ENCODE results near the gene UGT1A8.
"Not testable (repeated sequence)": the region's sequence is repeated elsewhere in the genome, so short reads cannot be mapped to it uniquely, and the experiment has no call there.

UGT1A8 gene

DNA sequence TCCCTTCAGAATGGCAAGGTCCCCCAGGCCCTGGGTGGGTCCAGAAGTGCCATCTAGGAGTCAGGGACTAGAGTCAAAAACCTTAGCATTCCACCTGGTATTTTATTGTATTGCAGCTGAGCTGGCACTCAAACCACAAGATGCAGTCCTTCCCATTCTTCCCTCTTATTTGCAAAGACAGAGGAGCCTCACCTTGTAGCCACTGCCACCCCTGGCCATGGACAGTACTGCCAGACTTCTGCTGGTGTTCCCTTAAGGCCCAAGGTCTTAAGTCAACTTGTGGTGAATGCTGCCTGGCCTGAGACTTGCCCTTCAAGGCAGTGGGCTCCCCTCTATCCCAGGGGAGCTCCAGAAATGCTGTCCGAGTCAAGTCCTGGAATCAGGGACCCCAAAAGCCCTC, 25.7 kb downstream of the UGT1A8 start:
- no peak for DNase-seq

DNA sequence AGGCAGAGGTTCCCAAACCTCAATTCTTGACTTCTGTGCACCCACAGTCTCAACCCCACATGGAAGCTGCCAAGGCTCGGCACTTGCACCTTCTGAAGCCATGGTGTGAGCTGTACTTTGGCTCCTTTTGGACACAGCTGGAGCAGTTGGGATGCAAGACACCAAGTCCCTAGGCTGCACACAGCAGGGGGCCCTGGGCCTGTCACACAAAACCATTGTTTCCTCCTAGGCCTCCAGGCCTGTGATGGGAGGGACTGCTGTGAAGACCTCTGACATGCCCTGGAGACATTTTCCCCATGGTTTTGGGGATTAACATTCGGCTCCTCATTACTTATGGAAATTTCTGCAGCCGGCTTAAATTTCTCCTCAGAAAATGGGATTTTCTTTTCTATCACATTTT, 28.6 kb downstream of the UGT1A8 start:
- not testable (repeated sequence) for DNase-seq

DNA sequence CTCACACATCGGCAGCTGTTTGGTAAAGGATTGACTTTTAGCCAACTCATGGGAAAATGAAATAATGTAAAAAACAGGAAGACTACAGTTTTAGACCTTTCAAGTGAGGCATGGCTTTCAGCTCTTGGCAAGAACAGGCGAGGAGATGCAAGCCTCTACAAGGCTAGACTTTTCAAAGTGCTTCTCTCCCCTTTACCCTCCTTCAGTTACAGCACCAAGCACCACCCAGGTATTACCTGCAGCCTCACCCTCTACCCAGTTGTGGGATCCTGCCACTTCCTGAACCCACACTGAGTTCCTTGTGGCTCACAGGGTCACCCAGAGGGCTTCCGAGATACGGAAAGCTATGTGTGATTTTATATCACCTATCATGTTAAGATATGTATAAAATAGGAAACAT, 33.5 kb downstream of the UGT1A8 start:
- no peak for DNase-seq

DNA sequence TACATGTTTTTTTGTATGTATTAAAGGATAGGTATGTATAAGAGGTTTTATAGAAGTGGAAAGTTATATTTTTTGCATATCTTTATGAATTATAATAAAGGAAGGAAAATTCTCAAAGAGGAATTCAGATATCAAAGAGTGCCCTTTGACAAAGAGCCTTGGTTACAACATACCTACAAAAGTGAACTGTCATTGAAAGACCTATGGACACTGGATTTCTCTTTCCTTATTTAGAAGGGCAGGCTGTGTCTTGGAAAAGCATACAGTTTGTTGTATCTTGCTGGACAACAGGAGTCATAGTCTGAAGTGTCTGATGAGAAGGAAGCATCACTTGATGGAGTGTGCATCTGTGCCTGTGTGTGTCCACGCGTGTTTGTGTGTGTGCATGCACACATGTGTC, 34.0 kb downstream of the UGT1A8 start:
- DNase-seq, result no peak

DNA sequence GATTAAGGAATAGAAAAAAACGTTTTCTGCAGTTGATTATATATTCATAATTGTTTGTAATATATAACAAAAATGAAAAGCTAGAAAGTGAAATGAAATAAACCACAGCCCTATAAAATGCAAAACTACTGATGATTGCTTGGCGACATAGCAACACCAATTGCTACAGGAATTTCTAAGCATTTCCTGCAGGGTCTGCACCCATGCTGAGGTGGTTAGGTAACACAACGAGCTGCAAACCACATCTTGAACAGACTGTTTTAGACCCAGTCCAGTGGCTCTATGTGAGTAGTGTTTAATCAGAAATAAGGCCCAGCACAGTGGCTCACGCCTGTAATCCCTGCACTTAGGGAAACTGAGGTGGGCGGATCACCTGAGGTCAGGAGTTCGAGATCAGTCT, 37.1 kb downstream of the UGT1A8 start:
- no peak for DNase-seq

DNA sequence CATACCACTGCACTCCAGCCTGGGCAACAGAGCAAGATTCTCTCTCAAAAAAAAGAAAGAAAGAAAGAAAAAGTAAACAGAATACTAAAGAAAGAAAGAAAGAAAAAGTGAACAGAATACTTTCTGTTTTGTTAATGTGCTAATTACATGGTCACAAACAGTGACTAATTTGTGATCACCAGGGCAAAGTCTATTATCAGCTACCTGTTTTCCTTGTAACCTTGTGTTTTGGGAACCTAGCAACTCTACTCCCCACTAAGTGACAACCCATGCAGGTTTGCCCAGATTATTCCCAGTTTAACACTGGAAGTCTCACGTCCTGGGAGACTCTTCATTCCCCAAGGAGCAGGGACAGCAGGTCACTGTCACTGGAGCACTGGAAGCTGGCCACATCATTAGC, 37.6 kb downstream of the UGT1A8 start:
- no peak for DNase-seq

DNA sequence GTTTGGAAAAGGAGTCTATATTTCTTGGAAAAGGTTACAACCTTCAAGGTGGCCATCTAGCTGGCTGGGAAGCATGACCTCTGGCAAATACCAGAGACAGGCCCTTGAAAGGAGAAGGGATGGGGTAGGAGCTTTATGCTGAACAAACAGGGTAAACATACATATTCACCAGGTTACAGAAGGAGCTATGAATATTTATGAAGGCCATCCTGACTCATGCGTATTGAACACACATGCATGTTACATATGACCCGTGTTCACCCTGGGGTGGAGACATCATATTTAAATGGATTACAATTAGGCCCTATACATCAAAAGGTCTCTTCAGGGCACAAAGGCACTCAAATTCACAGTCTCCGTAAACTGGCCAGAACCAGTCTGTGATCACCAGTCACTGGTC, 38.5 kb downstream of the UGT1A8 start:
- DNase-seq, result not testable (repeated sequence)

DNA sequence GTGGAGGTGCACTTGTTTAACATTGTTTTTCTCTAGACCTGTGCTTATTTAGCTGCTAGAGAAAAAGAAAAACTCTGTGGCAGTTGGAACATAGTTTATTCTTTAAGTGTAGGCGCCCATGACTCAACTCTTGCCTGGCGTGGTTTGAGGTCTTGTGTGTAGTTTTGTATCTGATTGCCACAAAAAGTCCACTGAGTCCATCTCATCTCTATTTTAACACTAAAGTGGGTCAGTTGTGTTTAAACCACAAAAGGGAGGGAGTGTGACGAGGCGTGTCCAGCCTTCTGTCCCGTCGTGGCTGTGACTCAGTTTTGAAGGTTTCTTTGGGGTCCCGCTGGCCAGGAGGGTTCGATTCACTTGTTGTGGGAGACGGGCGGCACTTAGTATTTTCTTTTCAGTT, 39.0 kb downstream of the UGT1A8 start:
- DNase-seq, result no peak

DNA sequence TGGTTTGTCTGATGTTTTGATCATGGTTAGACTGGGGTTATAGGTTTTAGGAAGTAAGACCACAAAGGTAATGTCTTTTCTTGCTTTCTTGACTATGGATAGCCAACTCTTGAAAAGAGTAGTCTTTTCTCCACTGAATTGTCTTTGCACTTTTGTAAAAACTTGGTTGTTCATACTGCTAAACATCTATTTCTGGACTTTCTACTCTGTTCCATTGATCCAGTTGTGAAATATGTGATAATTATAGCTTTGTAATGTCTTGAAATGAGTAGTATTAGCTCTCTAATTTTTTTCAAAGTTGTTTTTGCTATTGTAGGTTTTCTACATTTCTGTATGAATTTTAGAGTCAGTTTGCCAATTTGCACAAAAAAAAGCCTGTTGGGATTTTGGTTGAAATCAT, 41.2 kb downstream of the UGT1A8 start:
- no peak for DNase-seq

DNA sequence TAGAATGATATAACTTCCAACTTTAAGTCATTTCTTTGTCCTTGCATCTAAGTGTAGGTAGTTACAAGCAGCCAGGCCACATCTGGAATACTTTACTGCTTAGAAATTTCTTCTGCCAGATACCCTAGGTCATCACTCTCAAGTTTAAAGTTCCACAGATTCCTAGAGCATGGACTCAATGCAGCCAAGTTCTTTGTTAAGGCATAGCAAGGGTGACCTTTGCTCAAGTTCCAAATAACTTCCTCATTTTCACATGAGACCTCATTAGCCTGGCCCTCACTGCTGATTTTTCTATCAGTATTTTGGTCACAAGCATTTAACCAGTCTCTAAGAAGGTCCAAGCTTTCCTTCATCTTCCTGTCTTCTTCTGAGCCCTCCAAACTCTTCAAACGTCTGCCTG, 46.5 kb downstream of the UGT1A8 start:
- no peak for DNase-seq

DNA sequence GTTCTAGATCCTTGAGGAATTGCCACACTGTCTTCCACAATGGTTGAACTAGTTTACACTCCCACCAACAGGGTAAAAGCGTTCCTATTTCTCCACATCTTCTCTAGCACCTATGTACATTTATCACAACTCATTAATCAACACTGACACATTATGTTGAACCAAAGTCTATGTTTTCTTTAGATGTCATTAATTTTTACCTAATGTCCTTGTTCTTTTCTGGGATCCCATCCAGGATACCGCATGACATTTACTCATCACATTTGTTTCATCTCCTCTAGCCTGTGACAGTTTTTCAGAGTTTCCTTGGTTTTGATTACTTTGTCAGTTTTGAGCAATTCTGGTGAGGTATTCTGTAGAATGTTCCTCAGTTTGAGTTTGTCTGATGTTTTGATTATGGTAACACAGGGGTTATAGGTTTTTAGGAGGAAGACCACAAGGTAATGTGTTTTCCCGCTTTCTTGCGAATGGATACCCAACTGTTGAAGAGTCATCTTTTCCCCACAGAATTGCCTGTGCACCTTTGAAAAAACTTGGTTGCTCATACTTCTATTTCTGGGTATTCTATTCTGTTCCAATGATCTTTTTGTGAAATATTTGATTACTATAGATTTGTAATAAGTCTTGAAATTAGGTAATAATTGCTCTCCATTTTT, 51.3 kb downstream of the UGT1A8 start:
- no peak for DNase-seq

DNA sequence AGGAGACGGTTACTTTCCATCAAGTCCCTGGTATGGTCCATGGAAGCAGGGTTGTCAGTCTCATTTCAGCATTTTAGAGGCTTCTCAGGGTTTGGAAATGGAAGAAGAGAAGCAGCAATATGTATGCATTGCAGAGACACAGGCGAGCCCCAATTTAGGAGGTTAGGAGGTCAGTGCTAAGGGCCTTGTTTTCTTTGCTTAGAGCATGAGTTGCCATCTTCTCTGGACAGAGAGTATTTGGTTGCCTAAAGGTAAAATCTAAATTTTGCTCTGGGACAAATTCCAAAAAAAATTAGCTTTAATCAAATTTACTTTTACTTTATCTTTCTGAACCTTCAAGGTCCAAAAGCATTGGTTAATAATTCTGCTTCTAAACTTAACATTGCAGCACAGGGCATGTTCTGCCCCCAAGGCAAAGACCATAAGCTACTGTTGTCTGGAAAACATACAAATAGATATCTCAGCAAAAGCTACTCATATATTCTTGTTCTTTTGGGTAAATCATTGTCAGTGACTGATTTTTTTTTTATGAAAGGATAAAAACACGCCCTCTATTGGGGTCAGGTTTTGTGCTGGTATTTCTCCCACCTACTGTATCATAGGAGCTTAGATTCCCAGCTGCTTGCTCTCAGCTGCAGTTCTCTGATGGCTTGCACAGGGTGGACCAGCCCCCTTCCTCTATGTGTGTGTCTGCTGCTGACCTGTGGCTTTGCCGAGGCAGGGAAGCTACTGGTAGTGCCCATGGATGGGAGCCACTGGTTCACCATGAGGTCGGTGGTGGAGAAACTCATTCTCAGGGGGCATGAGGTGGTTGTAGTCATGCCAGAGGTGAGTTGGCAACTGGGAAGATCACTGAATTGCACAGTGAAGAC, 54.1 kb downstream of the UGT1A8 start, which contains the start of gene UGT1A9:
Gene UGT1A9 (plus strand): TSS at position 609 of the 872 bp plus-strand sequence. CDS start 37 bp downstream, at position 646.
- DNase-seq, result no peak

DNA sequence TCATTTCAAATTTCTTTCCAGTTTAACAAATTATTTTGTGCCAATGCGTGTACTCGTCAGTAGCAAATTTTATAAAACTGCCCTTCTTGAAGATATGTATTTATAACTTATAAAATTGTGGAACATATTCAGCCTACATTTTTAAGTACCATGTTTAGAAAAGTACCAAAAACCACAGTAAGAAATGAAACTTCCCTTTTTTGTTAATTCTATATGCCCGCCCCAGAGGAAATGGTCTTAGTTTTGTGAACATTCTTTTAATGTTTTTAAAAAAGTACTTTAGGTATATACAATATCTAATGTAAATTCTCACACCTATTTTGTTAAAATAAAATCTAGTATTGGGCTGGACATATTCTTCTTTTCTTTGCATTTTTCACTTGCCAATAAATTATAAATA, 55.5 kb downstream of the UGT1A8 start:
- DNase-seq, result no peak

DNA sequence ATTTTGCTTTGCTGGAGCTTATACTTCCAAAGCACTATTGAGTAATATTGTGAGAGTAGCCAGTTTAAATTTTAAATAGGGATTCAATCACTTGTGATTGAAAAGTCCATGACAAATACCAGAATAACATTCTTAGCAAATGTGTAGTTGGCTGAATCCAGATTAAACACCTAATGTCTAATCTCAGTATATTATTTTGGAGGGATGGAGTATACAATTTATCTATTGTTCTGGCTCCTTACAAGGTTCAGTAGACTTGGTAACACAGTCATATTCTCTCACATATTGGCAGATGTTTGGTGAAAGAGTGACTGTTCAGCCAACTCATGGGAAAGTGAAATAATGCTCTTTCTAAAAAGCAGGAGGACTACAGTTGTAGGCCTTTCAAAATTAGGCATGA, 56.5 kb downstream of the UGT1A8 start:
- no peak for DNase-seq

DNA sequence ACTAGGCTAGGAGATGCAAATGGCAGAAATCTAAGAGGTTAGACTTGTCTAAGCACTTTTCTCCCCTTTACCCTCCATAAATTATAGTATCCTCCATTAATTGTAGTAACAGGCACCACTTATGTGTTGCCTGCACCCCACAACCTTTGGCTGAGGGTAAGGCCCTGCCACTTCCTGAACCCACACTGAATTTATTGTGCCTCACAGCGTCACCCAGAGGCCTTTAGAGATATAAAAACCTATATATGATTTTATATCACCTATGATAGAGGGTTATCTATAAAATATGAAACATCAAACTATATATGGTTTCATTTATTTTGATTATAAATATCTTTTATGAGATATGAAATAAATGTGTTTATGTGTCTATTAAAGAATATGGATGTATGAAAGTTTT, 56.9 kb downstream of the UGT1A8 start:
- no peak for DNase-seq

DNA sequence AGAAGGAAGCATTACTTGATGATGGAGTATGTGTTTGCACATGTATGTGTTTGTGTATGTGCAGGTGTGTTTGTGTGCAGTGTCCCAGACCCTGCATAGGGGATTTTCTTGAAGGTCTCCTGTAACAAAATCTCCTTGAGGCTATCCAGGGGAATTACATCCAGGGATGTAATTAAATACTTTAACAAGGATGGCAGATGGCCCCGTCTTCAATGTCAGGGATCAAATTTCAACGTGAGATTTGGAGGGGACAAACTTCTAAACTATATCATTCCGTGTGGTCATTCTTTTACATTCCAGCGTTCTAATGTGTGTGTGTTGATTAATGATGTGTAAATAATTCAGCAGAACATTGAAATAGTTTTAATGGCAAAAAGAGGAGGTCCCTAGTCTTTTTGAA, 57.6 kb downstream of the UGT1A8 start:
- DNase-seq, result no peak

DNA sequence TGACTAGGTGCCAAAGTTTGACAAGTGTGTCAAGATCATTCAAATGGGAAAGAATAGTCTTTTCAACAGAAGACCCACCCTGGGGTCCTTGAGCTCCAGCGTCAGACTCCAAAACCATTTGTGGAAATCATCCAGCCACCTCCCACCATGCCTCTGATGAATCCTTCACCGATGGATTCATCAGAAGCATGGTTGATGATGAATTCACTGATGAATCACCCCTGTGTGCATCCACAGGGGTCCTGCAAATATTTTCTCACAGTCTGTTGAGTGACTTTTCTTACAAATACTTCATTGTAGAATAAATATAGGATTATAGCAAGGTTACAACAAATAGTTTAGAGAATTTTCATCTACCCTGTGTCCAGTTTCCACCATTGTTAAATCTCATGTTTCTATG, 58.6 kb downstream of the UGT1A8 start:
- DNase-seq, result no peak

DNA sequence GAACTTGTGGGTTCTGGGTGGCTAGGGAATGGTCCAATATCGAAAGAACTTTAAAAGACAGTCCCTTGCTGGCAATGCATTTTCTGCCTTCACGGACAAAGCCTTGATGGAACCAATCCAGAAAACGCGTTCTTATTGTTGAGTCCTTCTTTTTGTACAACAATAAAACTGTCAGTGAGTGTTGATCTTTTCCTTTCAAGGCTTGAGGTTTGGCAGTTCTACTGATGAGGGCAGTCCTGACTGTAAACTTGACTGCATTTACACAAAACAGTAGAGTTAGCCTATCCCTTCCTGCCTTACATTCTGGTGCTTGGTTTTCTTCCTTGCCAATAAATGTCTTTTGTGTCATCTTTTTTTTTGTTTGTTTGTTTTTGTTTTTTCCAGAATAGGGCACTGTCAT, 61.8 kb downstream of the UGT1A8 start:
- no peak for DNase-seq

DNA sequence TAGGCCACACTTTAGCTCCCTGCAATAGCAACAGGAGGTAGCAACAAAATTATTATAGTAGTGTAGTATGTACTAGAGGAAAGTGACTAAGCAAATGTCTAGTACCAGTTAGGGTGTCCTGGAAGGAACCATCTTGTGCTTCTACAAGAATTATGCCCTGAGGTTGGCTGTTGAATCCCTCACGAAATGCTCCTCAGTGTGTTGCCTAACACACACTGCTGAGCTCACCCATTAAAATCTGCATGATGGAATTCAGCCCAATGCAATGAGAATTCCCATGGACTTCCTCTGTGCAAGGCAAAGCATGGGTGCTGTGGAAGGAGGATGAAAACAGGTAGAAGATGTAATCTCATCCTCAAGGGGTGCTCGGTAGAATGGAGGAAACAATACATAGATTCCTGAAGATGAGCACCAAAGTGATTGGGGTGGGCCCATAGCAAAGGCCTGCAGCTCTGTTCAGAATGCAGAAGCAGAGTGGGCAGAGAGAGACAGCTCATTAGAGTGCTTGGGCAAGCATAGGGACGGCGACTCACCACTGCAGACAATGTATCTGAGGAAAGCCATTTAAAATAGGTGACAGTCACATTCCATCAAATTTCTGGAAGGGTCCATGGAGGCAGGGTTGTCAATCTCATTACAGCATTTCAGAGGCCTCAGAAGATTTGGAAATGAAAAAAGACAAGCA, 63.1 kb downstream of the UGT1A8 start:
- DNase-seq, result no peak

DNA sequence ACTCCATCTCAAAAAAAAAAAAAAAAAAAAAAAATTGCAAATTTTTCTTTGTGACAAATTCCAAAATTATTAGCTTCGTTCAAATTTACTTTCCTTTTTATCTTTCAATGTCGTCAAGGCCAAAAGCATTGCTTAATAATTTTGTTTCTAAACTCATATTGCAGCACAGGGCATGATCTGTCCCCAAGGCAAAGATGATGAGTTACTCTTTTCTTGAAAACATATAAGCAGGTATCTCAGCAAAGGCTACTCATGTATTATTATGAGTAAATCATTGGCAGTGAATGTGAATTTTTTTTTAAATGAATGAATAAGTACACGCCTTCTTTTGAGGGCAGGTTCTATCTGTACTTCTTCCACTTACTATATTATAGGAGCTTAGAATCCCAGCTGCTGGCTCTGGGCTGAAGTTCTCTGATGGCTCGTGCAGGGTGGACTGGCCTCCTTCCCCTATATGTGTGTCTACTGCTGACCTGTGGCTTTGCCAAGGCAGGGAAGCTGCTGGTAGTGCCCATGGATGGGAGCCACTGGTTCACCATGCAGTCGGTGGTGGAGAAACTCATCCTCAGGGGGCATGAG, 64.2 kb downstream of the UGT1A8 start, which contains the start of gene UGT1A7:
Gene UGT1A7 (plus strand): TSS at position 381 of the 579 bp plus-strand sequence. CDS start 37 bp downstream, at position 418.
- DNase-seq, result no peak

DNA sequence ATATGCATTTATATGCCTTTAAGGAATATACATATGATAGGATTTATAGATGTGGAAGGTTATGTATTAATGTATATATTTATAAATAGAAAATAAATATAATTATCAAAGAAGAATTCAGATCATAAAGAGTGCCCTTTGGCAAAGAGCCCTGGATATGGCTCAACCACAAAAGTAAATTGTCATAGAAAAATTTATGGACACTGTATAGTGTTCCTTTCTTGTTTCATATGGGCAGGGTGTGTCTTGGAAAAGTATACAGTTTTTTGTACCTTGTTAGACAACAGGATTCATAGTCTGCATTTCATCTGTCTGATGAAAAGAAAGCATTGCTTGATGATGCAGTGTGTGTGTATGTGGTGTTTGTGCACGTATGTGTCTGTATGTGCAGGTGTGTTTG, 67.2 kb downstream of the UGT1A8 start:
- DNase-seq, result no peak

DNA sequence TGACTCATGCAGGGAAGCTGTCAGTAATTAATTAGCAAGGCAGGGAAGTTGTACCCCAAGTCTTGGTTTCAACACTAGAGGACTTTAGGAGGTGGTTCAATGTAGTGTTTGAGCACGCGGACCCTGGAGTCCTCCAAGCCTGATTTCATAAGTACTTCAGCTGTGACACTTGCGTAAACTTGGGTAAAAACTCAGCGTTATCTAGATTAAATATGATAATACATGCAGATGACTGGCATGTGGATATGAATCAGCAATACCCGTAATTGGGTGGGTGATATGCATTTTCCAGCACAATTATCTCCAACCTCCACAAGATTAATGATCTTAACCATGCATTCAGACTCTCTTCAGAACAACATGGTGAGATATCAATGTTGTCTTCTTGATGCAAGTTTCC, 69.5 kb downstream of the UGT1A8 start:
- DNase-seq, result no peak

DNA sequence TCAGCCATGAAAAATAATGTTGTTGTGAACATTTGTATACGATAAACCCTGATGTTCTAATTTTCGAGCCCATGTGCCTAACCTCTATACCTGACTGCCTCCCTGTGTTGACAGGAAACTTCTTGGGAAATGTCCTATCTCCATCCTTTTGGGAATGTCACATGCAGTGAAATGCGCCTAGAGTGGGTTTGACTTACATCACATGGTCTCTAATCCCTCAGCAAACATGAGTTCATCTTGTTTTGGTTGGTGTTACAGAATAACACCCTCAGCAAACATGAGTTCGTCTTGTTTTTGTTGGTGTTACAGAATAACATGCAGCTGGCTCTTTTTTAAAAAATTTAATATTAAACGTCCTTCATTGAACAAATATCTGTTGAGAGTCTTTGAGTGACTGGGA, 70.9 kb downstream of the UGT1A8 start:
- DNase-seq, result no peak

All from activated T-cell treated with anti-CD3 and anti-CD28 coated beads for 4 hours (primary cell).